Tibial artery (tissue), 4 donors: ENCODE data around the gene NHSL2.
A peak's percentile ranks its signal among the peaks of the same experiment; 100 is the strongest.

Experiments used
- DNase-seq, 2 donors: peaks; one replicate each; pipeline ENCODE4 v3.0.0-alpha.2; 2019
- H3K27ac ChIP-seq, 2 donors: fragments of 200-600 bp; sonication (generic) in 1 of 2; 1 replicate in 1 of 2; 2 replicates in 1 of 2; pipeline ENCODE4 v1.5.1; 2018 to 2019; ENCODE audit warnings: mild to moderate bottlenecking in 1 of 2
- H3K27me3 ChIP-seq, 2 donors: fragments of 200-600 bp; sonication (generic) in 1 of 2; one replicate each; pipeline versions ENCODE4 v1.5.1 to v1.6.0; 2016 to 2019
- H3K36me3 ChIP-seq, 3 donors: fragments of 200-600 bp; sonication (generic) in 2 of 3; one replicate each; pipeline ENCODE4 v1.5.1; 2016 to 2019; ENCODE audit warnings: mild to moderate bottlenecking in 2 of 3
- H3K4me1 ChIP-seq, 4 donors: fragments of 200-600 bp; sonication (generic) in 2 of 4; 1 replicate in 3 of 4; 2 replicates in 1 of 4; pipeline ENCODE4 v1.5.1; 2016 to 2019
- H3K4me3 ChIP-seq, 2 donors: fragments of 200-600 bp; sonication (generic) in 1 of 2; 1 replicate in 1 of 2; 2 replicates in 1 of 2; pipeline ENCODE4 v1.5.1; 2018 to 2019; ENCODE audit warnings: mild to moderate bottlenecking in 2 of 2
- H3K9me3 ChIP-seq, 3 donors: fragments of 200-600 bp; sonication (generic) in 1 of 3; one replicate each; pipeline ENCODE4 v1.5.1; 2016 to 2019
- CTCF ChIP-seq, 2 experiments: fragments of 200-600 bp in 1 of 2; fragments of 450-650 bp in 1 of 2; IDR thresholded peaks; one replicate each; pipeline ENCODE4 v1.5.1; 2017 to 2019; ENCODE audit warnings: antibody characterized with exemption in 2 of 2, mild to moderate bottlenecking in 1 of 2, moderate library complexity in 1 of 2
- intact Hi-C: fragments of 100-400 bp; cut with DNase I; formaldehyde crosslinking; loops from one replicate; pipeline ENCODE4 v1.15.0; 2023; ENCODE audit warnings: low total_unique reads

NHSL2 gene

GRCh38 chrX:72028701-72029470, 118.2 kb downstream of the NHSL2 start:
- Histone ChIP-seq H3K9me3 (peaks cover 0 to 5% (median 0%) of the 10 kb centered on the region in 3 donors), H3K4me3 (peak overlapping the region; percentile 41 to 45), H3K27ac (peak overlapping the region; percentile 54 to 75), H3K4me1 (peaks cover 0 to 41% (median 10%) of the 10 kb centered on the region in 4 donors), H3K27me3 (no peaks in the 10 kb centered on the region), H3K36me3 (no peaks in the 10 kb centered on the region)
- no peak for TF ChIP-seq CTCF (IDR thresholded peaks at IDR 0.05)
- intact Hi-C loops: no loop called here
- DNase-seq: no peak

- H3K27ac ChIP-seq: peak overlapping the region; percentile 54 to 75
- peaks cover 0 to 5% (median 0%) of the 10 kb centered on the region in 3 donors for H3K9me3 ChIP-seq
- H3K4me3 ChIP-seq: peak overlapping the region in 1 of 2 donors; percentile 18
- DNase-seq: no peak
- peaks cover 0 to 41% (median 10%) of the 10 kb centered on the region in 4 donors for H3K4me1 ChIP-seq
- H3K36me3 ChIP-seq: no peaks in the 10 kb centered on the region
- intact Hi-C loops: no loop called here
- TF ChIP-seq CTCF (IDR thresholded peaks at IDR 0.05): no peak
- H3K27me3 ChIP-seq: no peaks in the 10 kb centered on the region
These were observed 119.1 kb downstream of the NHSL2 start for GRCh38 chrX:72029483-72030411.

- intact Hi-C loops: no loop called here
- DNase-seq: no peak
- H3K4me3 ChIP-seq: no peak overlapping the region
- no peaks in the 10 kb centered on the region for H3K27me3 ChIP-seq
- H3K36me3 ChIP-seq: no peaks in the 10 kb centered on the region
- no peak for TF ChIP-seq CTCF (IDR thresholded peaks at IDR 0.05)
- H3K9me3 ChIP-seq: peaks cover 0 to 5% (median 0%) of the 10 kb centered on the region in 3 donors
- peaks cover 0 to 41% (median 10%) of the 10 kb centered on the region in 4 donors for H3K4me1 ChIP-seq
- peak overlapping the region; percentile 54 to 75 for H3K27ac ChIP-seq
These were observed 119.8 kb downstream of the NHSL2 start for GRCh38 chrX:72030431-72030830.

- Histone ChIP-seq H3K36me3 (no peaks in the 10 kb centered on the region), H3K4me1 (peaks cover 0 to 41% (median 10%) of the 10 kb centered on the region in 4 donors), H3K4me3 (no peak overlapping the region), H3K27ac (peak overlapping the region; percentile 54 to 75), H3K27me3 (no peaks in the 10 kb centered on the region), H3K9me3 (peaks cover 0 to 5% (median 4%) of the 10 kb centered on the region in 3 donors)
- no peak for TF ChIP-seq CTCF (IDR thresholded peaks at IDR 0.05)
- intact Hi-C loops: no loop called here
- no peak for DNase-seq
These were observed 120.5 kb downstream of the NHSL2 start for GRCh38 chrX:72031118-72031517.

GRCh38 chrX:72031634-72032033, 121.0 kb downstream of the NHSL2 start:
- no peak for DNase-seq
- no peak for TF ChIP-seq CTCF (IDR thresholded peaks at IDR 0.05)
- intact Hi-C loops: no loop called here
- Histone ChIP-seq H3K4me1 (peaks cover 0 to 37% (median 10%) of the 10 kb centered on the region in 4 donors), H3K27me3 (no peaks in the 10 kb centered on the region), H3K4me3 (no peak overlapping the region), H3K27ac (no peak overlapping the region), H3K9me3 (peaks cover 0 to 8% (median 5%) of the 10 kb centered on the region in 3 donors), H3K36me3 (no peaks in the 10 kb centered on the region)
